ENCODE results near the gene SNCG.

Gene SNCG

DNA sequence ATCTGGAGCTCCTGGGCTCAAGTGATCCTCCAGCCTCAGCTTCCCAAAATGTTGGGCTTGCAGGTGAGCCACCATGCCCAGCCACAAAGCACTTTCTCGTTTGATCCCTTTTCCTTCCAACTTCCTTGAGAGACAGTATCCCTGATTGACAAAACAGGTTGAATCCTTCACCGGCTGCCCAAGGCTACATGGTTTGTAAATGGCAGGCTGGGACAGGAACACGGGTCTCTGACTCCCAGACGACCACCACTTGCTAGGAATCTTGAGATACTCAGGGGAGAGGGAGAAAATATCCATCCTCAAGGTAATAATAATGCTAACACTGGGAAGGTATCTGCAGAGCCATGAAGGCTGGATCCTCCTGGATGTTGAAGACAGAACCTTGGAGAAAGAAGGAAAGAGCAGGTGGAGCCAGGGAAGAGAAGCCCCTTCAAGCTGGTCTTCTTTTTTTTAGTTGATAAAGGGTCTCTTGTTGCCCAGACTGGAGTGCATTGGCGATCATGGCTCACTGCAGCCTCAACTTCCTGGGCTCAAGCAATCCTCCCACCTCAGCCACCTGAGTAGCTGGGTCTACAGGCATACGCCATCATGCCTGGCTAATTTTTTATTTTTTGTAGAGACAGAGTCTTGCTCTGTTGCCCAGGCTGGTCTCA is 20.8 kb upstream of the SNCG start:
- TF ChIP-seq, protein P1, sequence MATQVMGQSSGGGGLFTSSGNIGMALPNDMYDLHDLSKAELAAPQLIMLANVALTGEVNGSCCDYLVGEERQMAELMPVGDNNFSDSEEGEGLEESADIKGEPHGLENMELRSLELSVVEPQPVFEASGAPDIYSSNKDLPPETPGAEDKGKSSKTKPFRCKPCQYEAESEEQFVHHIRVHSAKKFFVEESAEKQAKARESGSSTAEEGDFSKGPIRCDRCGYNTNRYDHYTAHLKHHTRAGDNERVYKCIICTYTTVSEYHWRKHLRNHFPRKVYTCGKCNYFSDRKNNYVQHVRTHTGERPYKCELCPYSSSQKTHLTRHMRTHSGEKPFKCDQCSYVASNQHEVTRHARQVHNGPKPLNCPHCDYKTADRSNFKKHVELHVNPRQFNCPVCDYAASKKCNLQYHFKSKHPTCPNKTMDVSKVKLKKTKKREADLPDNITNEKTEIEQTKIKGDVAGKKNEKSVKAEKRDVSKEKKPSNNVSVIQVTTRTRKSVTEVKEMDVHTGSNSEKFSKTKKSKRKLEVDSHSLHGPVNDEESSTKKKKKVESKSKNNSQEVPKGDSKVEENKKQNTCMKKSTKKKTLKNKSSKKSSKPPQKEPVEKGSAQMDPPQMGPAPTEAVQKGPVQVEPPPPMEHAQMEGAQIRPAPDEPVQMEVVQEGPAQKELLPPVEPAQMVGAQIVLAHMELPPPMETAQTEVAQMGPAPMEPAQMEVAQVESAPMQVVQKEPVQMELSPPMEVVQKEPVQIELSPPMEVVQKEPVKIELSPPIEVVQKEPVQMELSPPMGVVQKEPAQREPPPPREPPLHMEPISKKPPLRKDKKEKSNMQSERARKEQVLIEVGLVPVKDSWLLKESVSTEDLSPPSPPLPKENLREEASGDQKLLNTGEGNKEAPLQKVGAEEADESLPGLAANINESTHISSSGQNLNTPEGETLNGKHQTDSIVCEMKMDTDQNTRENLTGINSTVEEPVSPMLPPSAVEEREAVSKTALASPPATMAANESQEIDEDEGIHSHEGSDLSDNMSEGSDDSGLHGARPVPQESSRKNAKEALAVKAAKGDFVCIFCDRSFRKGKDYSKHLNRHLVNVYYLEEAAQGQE (IDR thresholded peaks at IDR 0.05; ENCODE audit: insufficient read depth in 1 of 2, low read depth in 2 of 2, low read length in 2 of 2), result no peak
- TF ChIP-seq FOXP2 (optimal IDR thresholded peaks at IDR 0.05; ENCODE audit: borderline replicate concordance, extremely low read depth, extremely low read length, insufficient read depth), result no peak
- no peak for TF ChIP-seq SIN3A (IDR thresholded peaks at IDR 0.05; ENCODE audit: borderline replicate concordance, insufficient read depth, low read length)
- no peak for TF ChIP-seq TAF1 (IDR thresholded peaks at IDR 0.05; ENCODE audit: borderline replicate concordance, insufficient read depth, low read length)
- no peak for TF ChIP-seq POLR2AphosphoS5 (IDR thresholded peaks at IDR 0.05; ENCODE audit: low read depth, low read length)

DNA sequence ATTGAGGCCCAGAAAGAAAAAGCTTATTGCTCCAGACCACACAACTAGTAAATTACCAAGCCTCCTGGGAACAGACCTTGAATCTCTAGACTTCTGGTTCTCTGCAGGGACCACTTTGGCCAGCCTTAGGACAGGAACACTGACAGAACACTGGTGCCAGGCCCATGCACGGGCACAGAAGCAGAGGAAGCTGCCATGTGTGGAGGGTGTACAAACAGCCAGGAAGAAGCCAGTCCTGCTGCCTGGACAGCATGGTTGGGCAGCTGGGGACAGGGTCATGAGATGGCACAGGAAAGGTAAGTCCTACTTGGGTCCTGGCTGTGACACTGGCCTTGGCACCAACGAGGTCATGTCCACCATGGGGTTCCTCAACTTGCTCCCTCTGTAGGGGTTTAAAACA is 20.1 kb upstream of the SNCG start:
- TF ChIP-seq TAF1 (IDR thresholded peaks at IDR 0.05; ENCODE audit: borderline replicate concordance, insufficient read depth, low read length) (no peak), POLR2AphosphoS5 (IDR thresholded peaks at IDR 0.05; ENCODE audit: low read depth, low read length) (no peak), SIN3A (IDR thresholded peaks at IDR 0.05; ENCODE audit: borderline replicate concordance, insufficient read depth, low read length) (no peak), FOXP2 (optimal IDR thresholded peaks at IDR 0.05; ENCODE audit: borderline replicate concordance, extremely low read depth, extremely low read length, insufficient read depth) (no peak)
- TF ChIP-seq, protein P1 (IDR thresholded peaks at IDR 0.05; ENCODE audit: insufficient read depth in 1 of 2, low read depth in 2 of 2, low read length in 2 of 2), result no peak

GRCh38 chr10:86940677-86941076 is 17.7 kb upstream of the SNCG start:
- no peak for TF ChIP-seq TAF1 (IDR thresholded peaks at IDR 0.05; ENCODE audit: borderline replicate concordance, insufficient read depth, low read length)

GRCh38 chr10:86941426-86941825 is 17.0 kb upstream of the SNCG start:
- TF ChIP-seq FOXP2 (optimal IDR thresholded peaks at IDR 0.05; ENCODE audit: borderline replicate concordance, extremely low read depth, extremely low read length, insufficient read depth) (no peak), SIN3A (IDR thresholded peaks at IDR 0.05; ENCODE audit: borderline replicate concordance, insufficient read depth, low read length) (no peak), POLR2AphosphoS5 (IDR thresholded peaks at IDR 0.05; ENCODE audit: low read depth, low read length) (no peak), TAF1 (IDR thresholded peaks at IDR 0.05; ENCODE audit: borderline replicate concordance, insufficient read depth, low read length) (no peak)
- TF ChIP-seq, protein P1 (IDR thresholded peaks at IDR 0.05; ENCODE audit: insufficient read depth in 1 of 2, low read depth in 2 of 2, low read length in 2 of 2), result no peak

DNA sequence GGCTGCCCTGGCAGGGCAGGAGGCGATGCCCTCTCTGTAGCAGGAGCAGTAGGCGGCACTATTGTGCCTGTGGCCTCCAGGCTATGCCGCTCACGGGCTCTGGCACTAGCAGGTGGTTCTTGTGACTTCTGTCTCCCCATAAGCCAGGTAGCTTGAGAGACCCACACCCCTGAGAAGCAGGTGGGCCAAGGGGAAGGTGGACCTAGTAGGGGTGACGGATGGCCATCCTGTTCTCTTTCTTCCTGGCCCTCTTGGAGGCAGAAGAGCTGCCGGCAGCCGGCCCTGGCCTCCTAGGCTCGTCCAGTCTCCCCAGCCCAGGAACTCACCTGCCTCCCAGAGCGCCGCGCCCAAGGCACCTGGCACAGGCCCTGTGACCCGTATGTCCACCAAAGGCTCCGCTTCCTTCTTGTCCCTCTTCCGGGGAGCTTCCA is 16.4 kb upstream of the SNCG start:
- TF ChIP-seq SIN3A (IDR thresholded peaks at IDR 0.05; ENCODE audit: borderline replicate concordance, insufficient read depth, low read length), result no peak
- TF ChIP-seq TAF1 (IDR thresholded peaks at IDR 0.05; ENCODE audit: borderline replicate concordance, insufficient read depth, low read length), result no peak
- no peak for TF ChIP-seq POLR2AphosphoS5 (IDR thresholded peaks at IDR 0.05; ENCODE audit: low read depth, low read length)
- no peak for TF ChIP-seq FOXP2 (optimal IDR thresholded peaks at IDR 0.05; ENCODE audit: borderline replicate concordance, extremely low read depth, extremely low read length, insufficient read depth)
- TF ChIP-seq, protein P1 (IDR thresholded peaks at IDR 0.05; ENCODE audit: insufficient read depth in 1 of 2, low read depth in 2 of 2, low read length in 2 of 2), result no peak

Measured in PFSK-1 (cell line).